Cerebellar cortex (tissue), 1 donor: ENCODE measurements around the gene ACOT12.
A peak's percentile ranks its signal among the peaks of the same experiment; 100 is the strongest.
"Not testable (repeated sequence)": the region's sequence is repeated elsewhere in the genome, so short reads cannot be mapped to it uniquely, and the experiment has no call there.

Experiments
- DNase-seq: peaks from one replicate; pipeline ENCODE4 v3.0.0-alpha.2; 2015; ENCODE audit warnings: low spot score

Gene ACOT12

DNA sequence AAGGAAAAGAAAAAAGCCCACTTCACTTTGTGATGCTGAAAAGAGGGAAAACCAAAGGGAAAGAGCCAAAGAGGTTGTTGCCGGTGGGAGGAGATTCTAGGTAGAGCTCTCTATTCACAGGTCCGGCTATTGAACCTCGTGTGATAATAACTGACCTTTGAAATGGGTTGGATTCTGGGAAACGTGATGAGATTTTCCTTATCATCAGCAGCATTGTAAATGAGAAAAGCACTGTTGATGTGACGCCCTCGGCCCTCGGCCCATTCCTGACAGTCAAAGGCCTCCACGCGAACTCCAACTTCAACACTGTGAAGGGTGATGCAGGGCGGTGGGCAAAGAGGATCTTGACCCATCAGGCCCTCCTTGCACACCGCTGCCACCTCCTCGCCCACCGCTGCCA lies 49.2 kb downstream of the ACOT12 start:
- no peak for DNase-seq

- not testable (repeated sequence) for DNase-seq
These were observed 55.7 kb downstream of the ACOT12 start for GRCh38 chr5:81338213-81338612.

GRCh38 chr5:81337803-81338202 lies 56.1 kb downstream of the ACOT12 start:
- DNase-seq = no peak

GRCh38 chr5:81336556-81336955 lies 57.4 kb downstream of the ACOT12 start:
- DNase-seq = no peak

- no peak for DNase-seq
These were observed 58.0 kb downstream of the ACOT12 start for GRCh38 chr5:81335946-81336345.

GRCh38 chr5:81334304-81335061 lies 59.5 kb downstream of the ACOT12 start:
- DNase-seq = no peak

GRCh38 chr5:81326554-81326953 lies 67.4 kb downstream of the ACOT12 start:
- no peak for DNase-seq

- no peak for DNase-seq
These were observed 76.4 kb downstream of the ACOT12 start for GRCh38 chr5:81317536-81317935.

DNA sequence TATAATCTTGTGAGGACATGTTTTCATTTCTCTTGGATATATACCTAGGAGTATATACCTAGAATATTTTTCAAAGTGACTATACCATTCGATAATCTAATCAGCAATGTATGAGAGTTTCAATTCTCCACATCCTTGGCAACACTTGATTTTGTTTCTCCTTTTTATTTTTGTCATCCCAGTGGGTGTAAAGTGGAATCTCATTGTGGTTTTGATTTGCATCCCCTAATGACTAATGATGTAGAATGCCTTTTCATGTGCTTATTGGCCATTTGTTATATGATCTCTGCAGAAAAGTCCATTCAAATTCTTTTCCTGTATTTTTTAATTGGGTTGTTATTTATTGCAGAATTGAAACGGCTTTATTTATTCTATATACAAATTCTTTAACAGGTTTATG lies 77.4 kb downstream of the ACOT12 start:
- DNase-seq = no peak

DNA sequence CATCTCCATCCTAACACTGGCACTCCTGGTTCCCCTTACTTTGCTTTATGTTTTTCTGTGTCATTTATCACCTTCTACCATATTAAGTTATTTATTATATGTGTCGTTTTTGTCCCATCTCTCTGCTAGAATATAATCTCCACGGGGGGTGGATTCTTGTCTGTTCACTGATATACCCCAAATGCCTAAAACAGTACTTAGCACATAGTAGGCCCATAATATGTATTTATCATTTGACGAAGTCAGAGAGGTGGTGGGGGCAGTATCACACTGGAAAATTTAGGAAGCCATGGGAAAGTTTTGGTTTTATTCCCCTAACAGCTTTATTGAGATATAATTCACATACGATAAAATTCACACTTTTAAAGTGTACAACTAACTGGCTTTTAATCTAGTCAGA lies 78.1 kb downstream of the ACOT12 start:
- DNase-seq = no peak

DNA sequence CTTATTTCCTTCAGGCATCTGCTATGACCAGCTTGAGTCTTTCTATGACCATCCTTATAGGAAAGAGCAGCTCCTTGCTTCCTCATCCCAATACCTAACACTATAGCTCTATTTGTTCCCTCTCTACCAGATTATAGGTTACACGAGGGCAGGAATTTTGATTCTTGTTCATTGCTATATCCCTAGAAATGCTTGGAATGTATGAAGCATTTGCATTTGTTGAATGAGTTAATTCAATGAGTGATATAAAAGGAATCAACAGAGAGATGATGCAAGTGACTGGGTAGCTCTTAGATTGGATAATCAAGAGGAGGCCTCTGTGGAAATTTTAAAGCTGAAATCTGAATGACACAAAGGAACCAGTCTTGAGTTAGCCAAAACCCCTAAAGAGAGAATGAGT lies 78.6 kb downstream of the ACOT12 start:
- DNase-seq = no peak

DNA sequence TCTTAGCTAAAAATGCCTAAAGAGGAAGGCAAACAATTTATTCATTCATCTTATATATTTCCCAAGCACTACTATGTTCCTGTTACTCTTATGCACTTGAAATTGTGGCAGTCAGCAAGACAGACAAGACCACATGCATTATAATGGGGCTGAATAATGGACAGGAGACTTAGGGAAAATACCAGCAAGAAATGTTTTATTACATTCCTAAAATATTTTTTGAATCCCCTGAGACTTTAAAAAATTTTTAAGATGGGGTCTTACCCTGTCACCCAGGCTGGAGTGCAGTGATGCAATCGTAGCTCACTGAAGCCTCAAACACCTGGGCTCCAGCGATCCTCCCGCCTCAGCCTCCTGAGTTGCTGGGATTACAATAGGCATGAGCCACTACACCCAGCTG lies 79.4 kb downstream of the ACOT12 start:
- no peak for DNase-seq

DNA sequence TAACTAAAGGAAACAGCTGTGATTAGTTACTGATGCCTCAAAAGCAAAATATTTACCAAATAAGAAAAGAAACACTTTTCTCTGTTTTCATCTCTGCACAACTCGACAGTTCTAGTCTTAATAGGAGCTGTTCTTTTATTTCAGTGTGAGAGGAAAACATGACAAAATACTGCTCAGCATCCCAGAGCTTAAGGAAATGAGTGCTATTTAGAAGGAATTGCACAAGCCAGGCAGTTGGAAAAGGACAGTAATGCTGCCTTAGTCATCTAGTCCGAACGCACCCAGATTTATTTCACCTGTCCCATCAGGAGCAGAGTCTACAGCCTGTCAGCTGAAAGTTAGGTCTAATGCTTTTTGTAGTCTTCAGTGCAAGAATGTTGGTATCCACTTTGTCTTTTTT lies 80.2 kb downstream of the ACOT12 start:
- DNase-seq = no peak

DNA sequence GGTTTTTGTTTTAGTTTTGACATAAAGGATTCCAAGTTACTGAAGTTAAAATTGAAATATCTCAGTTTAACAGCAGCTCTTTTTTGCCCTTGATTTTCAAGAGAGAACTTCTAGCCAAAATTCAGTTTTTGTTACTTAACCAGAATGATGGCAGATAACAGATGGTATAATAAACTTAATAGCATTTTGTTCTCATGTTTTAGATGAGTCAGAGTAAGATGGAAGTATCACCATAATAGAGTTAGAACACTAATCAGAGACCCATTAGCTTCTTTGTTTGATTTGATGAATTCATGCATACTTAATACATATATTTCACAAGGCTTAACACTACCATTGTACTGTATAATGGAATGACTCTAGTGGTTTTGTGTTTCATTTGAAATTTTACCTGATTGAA lies 80.7 kb downstream of the ACOT12 start:
- DNase-seq = no peak

- no peak for DNase-seq
These were observed 83.4 kb downstream of the ACOT12 start for GRCh38 chr5:81310402-81311063.

GRCh38 chr5:81308836-81309235 lies 85.1 kb downstream of the ACOT12 start:
- no peak for DNase-seq

GRCh38 chr5:81305785-81306184 lies 88.1 kb downstream of the ACOT12 start:
- no peak for DNase-seq

DNA sequence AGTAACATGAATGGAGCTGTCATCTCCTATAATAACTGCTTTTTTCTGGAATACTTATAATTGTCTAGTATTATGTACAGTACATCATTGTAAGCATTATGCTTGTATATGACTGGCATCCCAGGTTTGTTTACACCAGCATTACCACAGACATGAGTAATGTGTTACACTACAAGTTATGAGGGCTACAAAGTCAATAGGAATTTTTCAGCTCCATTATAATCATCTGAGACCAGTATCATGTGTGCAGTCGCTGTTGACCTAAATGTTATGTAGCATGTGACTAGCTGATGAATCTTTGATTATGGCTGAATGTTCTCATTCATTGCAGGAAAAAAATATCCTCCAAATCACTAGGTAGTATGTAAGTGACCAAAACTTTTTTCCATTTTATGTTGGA lies 90.4 kb downstream of the ACOT12 start:
- no peak for DNase-seq

- no peak for DNase-seq
These were observed 91.3 kb downstream of the ACOT12 start for GRCh38 chr5:81302596-81302995.

DNA sequence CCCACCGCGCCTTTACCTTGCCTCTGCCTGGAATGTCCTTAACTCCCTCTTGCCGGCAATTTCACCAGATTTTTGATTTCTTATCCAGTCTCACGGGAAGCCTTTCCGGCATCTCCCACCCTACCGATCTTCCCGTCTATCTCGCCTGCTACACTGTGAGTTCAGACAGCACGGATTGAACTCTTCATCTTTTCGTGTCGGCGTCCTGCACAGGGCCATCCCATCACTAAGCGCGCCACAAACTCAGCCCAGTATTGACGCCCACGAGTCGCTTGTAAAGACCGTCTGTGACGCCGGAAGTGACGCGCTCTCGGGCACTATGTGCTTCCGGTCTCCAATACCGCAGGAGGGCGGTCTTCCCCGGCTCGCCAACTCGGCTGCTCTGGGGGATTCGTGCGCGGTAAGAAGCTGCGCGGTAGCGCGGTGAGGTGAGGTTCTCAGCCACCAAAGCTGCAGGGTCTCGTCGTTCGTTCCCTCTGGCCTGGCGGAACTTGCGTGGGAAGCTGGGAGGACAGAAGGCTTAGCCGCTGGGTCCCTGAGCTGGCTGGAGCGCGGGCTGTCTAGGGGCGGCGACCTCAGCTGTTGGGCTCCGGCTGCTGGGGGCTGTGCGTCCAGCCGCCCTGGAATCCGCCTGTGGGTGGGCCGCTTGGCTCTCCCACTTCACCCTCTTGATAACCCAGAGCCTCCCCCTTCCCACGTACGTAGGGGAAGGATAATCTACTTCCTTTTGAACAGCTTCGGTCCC lies 92.5 kb downstream of the ACOT12 start, which contains the start of gene ZCCHC9:
ZCCHC9 (plus strand) TSS at position 317 of the 745 bp plus-strand sequence. CDS start 3,171 bp downstream, outside the sequence.
- DNase-seq = peak; percentile 96

DNA sequence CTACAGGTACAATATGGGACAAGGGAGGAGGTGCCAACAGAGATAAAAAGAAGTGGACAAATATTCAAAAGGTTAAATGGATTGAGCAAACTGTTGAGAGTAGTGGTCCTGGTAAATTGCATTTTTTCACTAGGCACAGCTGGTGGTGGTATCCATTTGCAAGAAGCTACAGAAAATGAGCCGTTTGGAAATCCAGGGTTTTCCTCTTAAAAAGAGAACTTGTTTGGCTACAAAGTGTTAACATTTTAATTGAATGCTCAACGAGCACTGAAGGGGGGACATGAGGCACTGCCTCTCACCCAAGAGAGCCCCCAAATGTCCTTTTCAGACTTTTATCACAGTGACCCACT lies 93.0 kb downstream of the ACOT12 start:
- DNase-seq = no peak

- no peak for DNase-seq
These were observed 96.4 kb downstream of the ACOT12 start for GRCh38 chr5:81297531-81297930.

- DNase-seq = not testable (repeated sequence)
These were observed 99.9 kb downstream of the ACOT12 start for GRCh38 chr5:81294021-81294420.
